ENCODE data around the gene TMLHE. TPM values are rescaled to one million over a fixed set of nuclear protein-coding genes. Genes with fewer than 3 reads are reported as not detected.
"Not testable (repeated sequence)": the region's sequence is repeated elsewhere in the genome, so short reads cannot be mapped to it uniquely, and the experiment has no call there.

TMLHE gene, protein sequence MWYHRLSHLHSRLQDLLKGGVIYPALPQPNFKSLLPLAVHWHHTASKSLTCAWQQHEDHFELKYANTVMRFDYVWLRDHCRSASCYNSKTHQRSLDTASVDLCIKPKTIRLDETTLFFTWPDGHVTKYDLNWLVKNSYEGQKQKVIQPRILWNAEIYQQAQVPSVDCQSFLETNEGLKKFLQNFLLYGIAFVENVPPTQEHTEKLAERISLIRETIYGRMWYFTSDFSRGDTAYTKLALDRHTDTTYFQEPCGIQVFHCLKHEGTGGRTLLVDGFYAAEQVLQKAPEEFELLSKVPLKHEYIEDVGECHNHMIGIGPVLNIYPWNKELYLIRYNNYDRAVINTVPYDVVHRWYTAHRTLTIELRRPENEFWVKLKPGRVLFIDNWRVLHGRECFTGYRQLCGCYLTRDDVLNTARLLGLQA
- total RNA-seq: 10 to 100 TPM; 13.3 to 16.5 TPM

DNA sequence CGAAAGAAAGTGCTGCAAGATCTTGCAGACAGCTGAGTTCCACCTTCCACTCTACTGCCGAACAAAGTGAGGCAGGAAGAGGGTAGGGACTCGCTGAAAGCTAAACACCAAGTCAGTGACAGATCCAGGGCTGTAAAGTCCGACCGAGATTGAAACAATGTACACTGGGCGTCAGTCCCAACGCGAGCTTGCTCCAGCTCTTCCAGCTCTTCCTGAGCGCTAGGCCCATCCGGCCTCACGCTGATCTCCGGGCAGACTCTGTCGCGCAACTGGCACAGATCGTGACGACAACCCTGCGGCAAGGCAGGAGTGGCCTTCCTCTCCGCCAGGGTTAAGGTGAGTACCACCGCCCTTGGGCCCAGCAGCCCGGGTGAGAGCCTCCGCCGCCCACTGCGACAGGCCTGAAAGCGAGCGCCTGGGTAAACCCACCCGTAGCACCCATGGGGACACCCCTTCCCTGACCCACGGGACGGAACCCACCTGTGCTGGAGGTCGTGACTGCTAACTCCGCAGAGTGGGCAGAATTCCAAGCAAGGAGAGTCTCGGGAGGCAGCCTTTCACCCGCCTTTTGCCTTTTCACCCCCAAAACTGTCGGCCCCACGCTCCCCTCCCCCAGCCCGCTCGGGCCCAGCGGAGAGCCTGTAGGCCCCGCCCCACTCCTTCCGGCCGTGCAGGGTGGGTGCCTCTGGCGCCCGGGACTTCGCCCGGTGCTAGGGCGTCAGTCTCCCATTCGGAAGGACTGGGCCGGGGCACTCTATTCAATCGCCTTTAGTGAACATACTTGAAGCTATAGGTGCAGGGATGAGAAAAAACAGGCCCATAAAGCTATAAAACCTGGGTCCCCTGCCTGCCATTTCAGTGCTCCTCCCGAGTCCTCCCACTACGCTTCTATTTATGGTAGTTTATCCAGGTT, at the start of gene TMLHE, which contains the start of gene SPRY3:
Gene TMLHE, minus strand, starts transcription at position 641 of the 913 bp plus-strand sequence. CDS start 67,676 bp downstream, outside the sequence.
Gene SPRY3, plus strand, starts transcription at position 275 of the 913 bp plus-strand sequence.
- intact Hi-C loops (cut with DNase I, micrococcal nuclease): loop anchor here in 1 of 2 experiments (1.0 to 5.0 kb wide), 3 partner anchors 20 to 395 kb away; partner anchors contain the start of genes RAB39B and VBP1
- Mint-ChIP-seq H3K4me1 (peaks cover 23% of the 10 kb centered on the region), H3K27me3 (no peaks in the 10 kb centered on the region), H3K9me3 (ENCODE audit: low read depth) (peaks cover 2% of the 10 kb centered on the region), H3K4me3 (peak within 1 kb of the TSS; percentile 90), H3K36me3 (ENCODE audit: low read depth) (peaks cover 3% of the 10 kb centered on the region), H3K27ac (peak within 1 kb of the TSS; percentile 94)
- ATAC-seq (peak; percentile 97), DNase-seq (peak; percentile 82)
- ChIA-PET POLR2A (no interaction called here), CTCF (interaction anchor here (0.5 kb wide), 1 partner anchor 632 kb away, joined by 3 read pairs; no protein-coding TSS in a partner anchor)

DNA sequence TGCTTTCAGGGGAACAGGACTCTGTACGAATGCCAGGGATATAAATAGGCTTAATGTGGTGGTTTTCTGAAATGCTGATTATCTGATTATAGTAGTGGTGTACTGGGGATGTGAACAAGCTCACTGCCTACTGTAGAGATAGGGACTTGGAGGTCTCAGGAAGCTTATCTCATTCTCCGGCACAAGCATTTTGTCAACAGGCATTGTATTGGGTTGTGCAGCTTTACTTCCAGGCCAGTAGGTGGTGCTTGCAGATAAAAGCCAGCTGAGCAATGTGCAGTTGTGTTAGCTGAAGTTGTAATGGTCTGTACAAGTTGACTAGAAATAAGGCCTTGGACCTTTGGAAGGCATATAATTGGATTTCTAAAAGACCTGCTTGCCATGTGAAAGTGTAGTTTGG, 49.5 kb upstream of the TMLHE start:
- intact Hi-C loops (cut with DNase I, micrococcal nuclease): no loop called here
- DNase-seq (no peak), ATAC-seq (no peak)
- H3K9me3 Mint-ChIP-seq (ENCODE audit: low read depth): peaks cover 8% of the 10 kb centered on the region
- no peaks in the 10 kb centered on the region for H3K4me1 Mint-ChIP-seq
- no peak overlapping the region for H3K27ac Mint-ChIP-seq
- ChIA-PET CTCF (interaction anchor here (0.7 to 1.4 kb wide), 2 partner anchors 14 to 341 kb away, joined by 3 read pairs; no protein-coding TSS in a partner anchor), POLR2A (no interaction called here)
- H3K27me3 Mint-ChIP-seq: no peaks in the 10 kb centered on the region
- peaks cover 4% of the 10 kb centered on the region for H3K36me3 Mint-ChIP-seq (ENCODE audit: low read depth)
- no peak overlapping the region for H3K4me3 Mint-ChIP-seq

DNA sequence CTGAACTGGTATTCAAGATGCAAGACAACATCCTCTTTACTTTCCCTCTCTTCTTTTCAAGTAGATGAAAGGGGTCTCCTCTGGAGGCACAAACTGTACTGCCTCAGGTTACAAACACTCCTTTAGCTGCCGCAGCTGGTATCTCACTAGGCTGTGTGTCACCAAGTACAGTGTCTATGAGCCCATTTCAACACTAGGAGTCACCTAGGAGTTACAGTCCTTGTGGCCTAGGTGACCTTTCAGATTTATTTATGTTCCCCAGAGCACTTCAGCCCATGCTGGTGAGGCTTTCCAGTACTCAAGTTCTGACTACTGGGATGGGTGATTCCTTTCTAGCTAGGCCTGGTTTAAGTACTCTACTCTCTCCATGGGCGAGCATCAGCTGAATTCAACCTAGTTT, 32.4 kb upstream of the TMLHE start:
- CTCF ChIA-PET: interaction anchor here (0.6 kb wide), 1 partner anchor 551 kb away, joined by 3 read pairs; no protein-coding TSS in a partner anchor
- Mint-ChIP-seq H3K4me1 (no peaks in the 10 kb centered on the region), H3K36me3 (ENCODE audit: low read depth) (no peaks in the 10 kb centered on the region), H3K4me3 (no peak overlapping the region), H3K27me3 (peaks cover 4% of the 10 kb centered on the region), H3K27ac (no peak overlapping the region), H3K9me3 (ENCODE audit: low read depth) (no peaks in the 10 kb centered on the region)
- DNase-seq (no peak), ATAC-seq (peak; percentile 39)
- POLR2A ChIA-PET: no interaction called here
- intact Hi-C loops (cut with DNase I, micrococcal nuclease): no loop called here

DNA sequence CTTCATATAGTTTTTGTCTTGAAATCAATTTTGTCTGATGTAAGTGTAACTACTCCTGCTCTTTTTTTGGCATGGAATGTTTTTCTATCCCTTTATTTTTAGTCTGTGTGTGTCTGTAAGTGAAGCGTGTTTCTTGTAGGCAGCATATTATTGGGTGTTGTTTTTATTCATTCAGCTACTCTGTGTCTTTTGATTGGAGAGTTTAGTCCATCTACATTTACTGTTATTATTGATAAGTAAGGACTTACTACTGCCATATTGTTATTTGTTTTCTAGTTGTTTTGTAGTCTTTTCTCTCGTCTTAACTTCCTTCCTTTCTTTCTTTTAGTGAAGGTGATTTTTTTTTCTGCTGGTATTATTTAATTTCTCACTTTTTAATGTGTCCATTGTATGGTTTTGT, 30.5 kb upstream of the TMLHE start:
- DNase-seq (no peak), ATAC-seq (no peak)
- CTCF ChIA-PET: no interaction called here
- Mint-ChIP-seq H3K27ac (no peak overlapping the region), H3K4me3 (no peak overlapping the region), H3K4me1 (no peaks in the 10 kb centered on the region), H3K27me3 (peaks cover 4% of the 10 kb centered on the region), H3K36me3 (ENCODE audit: low read depth) (no peaks in the 10 kb centered on the region), H3K9me3 (ENCODE audit: low read depth) (no peaks in the 10 kb centered on the region)
- intact Hi-C loops (cut with DNase I, micrococcal nuclease): no loop called here
- POLR2A ChIA-PET: no interaction called here

DNA sequence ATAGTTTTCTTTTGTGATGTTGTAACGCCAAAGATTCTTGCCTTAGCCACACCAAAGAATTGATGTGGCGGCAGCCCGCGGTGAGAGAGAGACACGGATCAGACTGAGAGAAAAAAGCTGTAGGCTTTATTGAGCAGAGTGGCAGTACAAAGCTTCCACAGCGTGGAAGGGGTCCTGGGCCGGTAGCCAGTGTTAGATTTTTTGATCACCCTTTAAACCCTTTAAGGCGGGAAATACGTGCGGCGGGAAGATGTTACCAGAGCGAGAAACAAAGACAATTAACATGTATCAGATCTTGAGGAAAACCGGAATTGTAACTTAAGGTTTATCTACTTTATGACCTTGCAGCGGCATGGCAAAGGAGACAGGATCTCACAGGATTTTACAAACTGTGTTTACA, 28.6 kb upstream of the TMLHE start:
- CTCF ChIA-PET; DNase-seq; intact Hi-C loops (cut with DNase I, micrococcal nuclease); H3K4me1 Mint-ChIP-seq; ATAC-seq; H3K9me3 Mint-ChIP-seq (ENCODE audit: low read depth); H3K36me3 Mint-ChIP-seq (ENCODE audit: low read depth); H3K27me3 Mint-ChIP-seq; POLR2A ChIA-PET: not testable (repeated sequence)
- peak overlapping the region; percentile 59 for H3K27ac Mint-ChIP-seq
- H3K4me3 Mint-ChIP-seq: peak overlapping the region; percentile 60

DNA sequence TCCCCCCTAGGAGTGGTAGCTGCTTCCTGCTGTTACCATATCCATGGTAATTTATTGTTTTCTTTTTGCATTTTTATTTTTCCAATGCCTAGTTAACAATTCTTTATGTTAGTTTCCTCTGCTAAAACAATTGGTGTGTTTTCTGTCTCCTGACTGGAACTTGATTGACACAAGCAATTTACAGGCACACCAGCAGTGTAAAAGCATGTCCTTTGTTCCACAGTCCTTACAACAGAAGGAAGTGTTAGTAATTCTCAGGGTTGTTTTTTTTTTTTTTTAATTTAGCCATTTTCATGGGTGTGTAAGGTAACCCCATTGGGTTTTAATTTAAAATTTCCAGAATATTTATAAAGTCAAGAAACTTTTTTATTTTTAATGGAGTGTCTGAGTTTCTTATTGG, 25.0 kb upstream of the TMLHE start:
- CTCF ChIA-PET: no interaction called here

DNA sequence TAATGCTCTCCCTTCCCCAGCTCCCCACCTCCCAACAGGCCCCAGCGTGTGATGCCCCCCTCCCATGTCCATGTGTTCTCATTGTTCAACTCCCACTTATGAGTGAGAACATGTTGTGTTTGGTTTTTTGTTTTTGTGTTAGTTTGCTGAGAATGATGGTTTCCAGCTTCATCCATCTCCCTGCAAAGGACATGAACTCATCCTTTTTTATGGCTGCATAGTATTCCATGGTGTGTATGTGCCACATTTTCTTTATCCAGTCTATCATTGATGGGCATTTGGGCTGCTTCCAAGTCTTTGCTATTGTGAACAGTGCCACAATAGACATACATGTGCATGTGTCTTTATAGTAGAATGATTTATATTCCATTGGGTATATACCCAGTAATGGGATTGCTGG, 22.3 kb upstream of the TMLHE start:
- H3K36me3 Mint-ChIP-seq (ENCODE audit: low read depth); POLR2A ChIA-PET; H3K27ac Mint-ChIP-seq; CTCF ChIA-PET; ATAC-seq; intact Hi-C loops (cut with DNase I, micrococcal nuclease); DNase-seq; H3K9me3 Mint-ChIP-seq (ENCODE audit: low read depth); H3K27me3 Mint-ChIP-seq; H3K4me3 Mint-ChIP-seq; H3K4me1 Mint-ChIP-seq: not testable (repeated sequence)

More for the DNA sequence above, 25.0 kb upstream of the TMLHE start:
- Mint-ChIP-seq H3K36me3 (ENCODE audit: low read depth) (no peaks in the 10 kb centered on the region), H3K9me3 (ENCODE audit: low read depth) (no peaks in the 10 kb centered on the region), H3K27ac (no peak overlapping the region), H3K4me3 (no peak overlapping the region), H3K4me1 (peaks cover 2% of the 10 kb centered on the region), H3K27me3 (peaks cover 2% of the 10 kb centered on the region)
- intact Hi-C loops (cut with DNase I, micrococcal nuclease): no loop called here
- ATAC-seq (no peak), DNase-seq (no peak)
- POLR2A ChIA-PET: no interaction called here

DNA sequence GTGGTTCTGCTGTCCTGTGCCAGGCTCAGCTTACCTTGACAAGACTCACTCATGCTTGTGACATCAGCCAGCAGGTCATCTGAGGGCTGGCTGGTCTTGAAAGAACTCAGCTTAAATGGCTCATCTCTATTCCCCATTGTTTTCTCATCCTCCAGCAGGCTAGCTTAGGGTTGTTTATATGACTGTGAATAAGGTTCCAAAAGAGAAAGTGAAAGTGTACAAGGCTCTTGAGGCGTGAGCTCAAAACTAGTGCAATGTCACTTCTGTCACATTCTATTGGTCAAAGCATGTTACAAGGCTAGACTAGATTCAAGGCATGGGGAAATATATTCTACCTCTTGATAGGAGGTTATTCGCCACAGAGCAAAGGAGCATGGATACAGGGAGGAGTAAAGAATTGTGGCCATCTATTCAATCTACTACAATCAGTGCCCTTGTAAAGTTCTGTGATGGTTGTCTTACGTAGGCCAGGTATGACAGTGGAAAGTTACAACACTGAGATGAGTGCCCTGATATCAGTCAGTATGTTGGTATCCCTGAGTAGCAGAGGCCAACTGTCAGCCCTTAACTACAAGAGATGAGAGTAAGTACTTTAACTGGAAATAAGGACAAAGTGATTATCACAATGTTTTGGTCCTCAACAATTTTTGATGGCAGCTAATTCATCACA, 19.8 kb upstream of the TMLHE start:
- no peaks in the 10 kb centered on the region for H3K27me3 Mint-ChIP-seq
- peaks cover 3% of the 10 kb centered on the region for H3K9me3 Mint-ChIP-seq (ENCODE audit: low read depth)
- peak overlapping the region; percentile 79 for H3K27ac Mint-ChIP-seq
- no peaks in the 10 kb centered on the region for H3K36me3 Mint-ChIP-seq (ENCODE audit: low read depth)
- ChIA-PET CTCF (interaction anchor here (1.0 kb wide), 1 partner anchor 14 kb away, joined by 3 read pairs; no protein-coding TSS in a partner anchor), POLR2A (interaction anchor here (0.7 kb wide), 2 partner anchors 363 to 606 kb away, joined by 3 to 4 read pairs; partner anchors contain the start of gene FUNDC2)
- peak overlapping the region; percentile 49 for H3K4me3 Mint-ChIP-seq
- peaks cover 9% of the 10 kb centered on the region for H3K4me1 Mint-ChIP-seq
- intact Hi-C loops (cut with DNase I, micrococcal nuclease): loop anchor here in 1 of 2 experiments (1.0 kb wide), 1 partner anchor 20 kb away; the partner anchor contains the start of genes SPRY3 and TMLHE
- ATAC-seq (peak; percentile 96), DNase-seq (peak; percentile 19)

DNA sequence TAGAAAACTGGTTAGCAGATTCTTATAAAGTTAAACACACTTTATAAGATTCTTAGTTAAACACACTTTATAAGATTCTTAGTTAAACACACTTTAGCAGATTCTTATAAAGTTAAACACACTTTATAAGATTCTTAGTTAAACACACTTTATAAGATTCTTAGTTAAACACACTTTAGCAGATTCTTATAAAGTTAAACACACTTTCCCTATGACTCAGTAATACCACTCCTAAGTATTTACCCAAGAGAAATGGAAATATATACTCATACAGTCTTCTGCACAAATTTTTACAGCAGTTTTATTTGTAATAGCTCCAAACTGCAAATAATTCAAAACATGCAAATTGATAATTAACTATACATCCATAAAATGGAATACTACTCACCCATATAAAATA, 7.4 kb upstream of the TMLHE start:
- POLR2A ChIA-PET; H3K36me3 Mint-ChIP-seq (ENCODE audit: low read depth); H3K27me3 Mint-ChIP-seq; DNase-seq; intact Hi-C loops (cut with DNase I, micrococcal nuclease); CTCF ChIA-PET; H3K9me3 Mint-ChIP-seq (ENCODE audit: low read depth); H3K27ac Mint-ChIP-seq; H3K4me1 Mint-ChIP-seq; H3K4me3 Mint-ChIP-seq; ATAC-seq: not testable (repeated sequence)

DNA sequence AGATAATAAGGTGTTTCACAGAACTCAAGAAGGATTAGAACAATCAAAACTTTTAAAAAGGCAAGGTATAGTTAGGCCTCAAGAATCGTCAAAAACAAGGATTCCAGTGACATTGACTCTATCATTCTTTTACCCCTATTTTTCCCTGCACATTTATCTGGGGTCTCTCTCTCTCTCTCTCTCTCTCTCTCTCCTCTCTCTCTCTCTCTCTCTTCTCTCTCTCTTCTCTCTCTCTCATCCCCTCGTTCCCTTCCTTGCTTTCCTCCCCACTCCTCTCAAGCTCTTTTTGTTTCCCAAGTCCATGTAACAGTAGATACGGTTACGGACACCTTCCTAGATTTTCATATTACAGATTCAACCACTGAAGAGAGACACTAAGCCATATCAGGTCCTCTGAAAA, 3.2 kb upstream of the TMLHE start:
- Mint-ChIP-seq H3K36me3 (ENCODE audit: low read depth) (no peaks in the 10 kb centered on the region), H3K27me3 (no peaks in the 10 kb centered on the region), H3K27ac (no peak overlapping the region), H3K9me3 (ENCODE audit: low read depth) (no peaks in the 10 kb centered on the region), H3K4me3 (no peak overlapping the region), H3K4me1 (peaks cover 7% of the 10 kb centered on the region)
- ATAC-seq (no peak), DNase-seq (no peak)
- CTCF ChIA-PET: no interaction called here
- intact Hi-C loops (cut with DNase I, micrococcal nuclease): no loop called here
- POLR2A ChIA-PET: no interaction called here

All from activated CD4-positive, alpha-beta T cell treated with anti-CD3 and anti-CD28 coated beads for 36 hours (primary cell).